LNCAP (cell line): ENCODE results near the gene SDK1.
A peak's percentile ranks its signal among the peaks of the same experiment; 100 is the strongest.

ENCODE experiments used
- TF ChIP-seq, protein P1 (sequence below): fragments of 450-650 bp; IDR thresholded peaks from 2 replicates; pipeline ENCODE4 v1.5.1; 2017; ENCODE audit warnings: mild to moderate bottlenecking

The SDK1 gene

DNA sequence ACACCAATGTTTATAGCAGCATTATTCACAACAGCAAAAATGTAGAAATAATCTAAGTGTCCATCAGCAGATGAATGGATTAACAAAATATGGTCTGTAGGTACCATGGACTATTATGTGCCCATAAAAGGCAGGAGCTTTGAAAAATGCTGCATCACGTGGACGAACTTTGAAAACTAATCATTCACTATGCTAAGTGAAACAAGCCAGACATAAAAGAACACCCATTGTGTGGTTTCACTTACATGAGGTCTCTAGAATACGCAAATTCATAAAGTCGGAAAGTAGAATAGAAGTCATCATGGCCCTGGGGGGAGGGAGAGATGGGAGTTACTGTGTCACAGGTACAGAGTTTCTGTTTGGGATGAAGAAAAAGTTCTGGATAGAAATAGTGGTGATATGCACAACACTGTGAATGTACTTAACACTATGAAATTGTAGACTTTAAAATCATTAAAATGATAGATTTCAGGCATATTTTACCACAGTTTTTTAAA, 377.3 kb downstream of the SDK1 start:
- TF ChIP-seq, protein P1, sequence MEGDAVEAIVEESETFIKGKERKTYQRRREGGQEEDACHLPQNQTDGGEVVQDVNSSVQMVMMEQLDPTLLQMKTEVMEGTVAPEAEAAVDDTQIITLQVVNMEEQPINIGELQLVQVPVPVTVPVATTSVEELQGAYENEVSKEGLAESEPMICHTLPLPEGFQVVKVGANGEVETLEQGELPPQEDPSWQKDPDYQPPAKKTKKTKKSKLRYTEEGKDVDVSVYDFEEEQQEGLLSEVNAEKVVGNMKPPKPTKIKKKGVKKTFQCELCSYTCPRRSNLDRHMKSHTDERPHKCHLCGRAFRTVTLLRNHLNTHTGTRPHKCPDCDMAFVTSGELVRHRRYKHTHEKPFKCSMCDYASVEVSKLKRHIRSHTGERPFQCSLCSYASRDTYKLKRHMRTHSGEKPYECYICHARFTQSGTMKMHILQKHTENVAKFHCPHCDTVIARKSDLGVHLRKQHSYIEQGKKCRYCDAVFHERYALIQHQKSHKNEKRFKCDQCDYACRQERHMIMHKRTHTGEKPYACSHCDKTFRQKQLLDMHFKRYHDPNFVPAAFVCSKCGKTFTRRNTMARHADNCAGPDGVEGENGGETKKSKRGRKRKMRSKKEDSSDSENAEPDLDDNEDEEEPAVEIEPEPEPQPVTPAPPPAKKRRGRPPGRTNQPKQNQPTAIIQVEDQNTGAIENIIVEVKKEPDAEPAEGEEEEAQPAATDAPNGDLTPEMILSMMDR = no peak

GRCh38 chr7:3682028-3682710, 381.1 kb downstream of the SDK1 start:
- TF ChIP-seq, protein P1 = no peak

- TF ChIP-seq, protein P1 = no peak
Measured at GRCh38 chr7:3683546-3684539, 382.8 kb downstream of the SDK1 start.

DNA sequence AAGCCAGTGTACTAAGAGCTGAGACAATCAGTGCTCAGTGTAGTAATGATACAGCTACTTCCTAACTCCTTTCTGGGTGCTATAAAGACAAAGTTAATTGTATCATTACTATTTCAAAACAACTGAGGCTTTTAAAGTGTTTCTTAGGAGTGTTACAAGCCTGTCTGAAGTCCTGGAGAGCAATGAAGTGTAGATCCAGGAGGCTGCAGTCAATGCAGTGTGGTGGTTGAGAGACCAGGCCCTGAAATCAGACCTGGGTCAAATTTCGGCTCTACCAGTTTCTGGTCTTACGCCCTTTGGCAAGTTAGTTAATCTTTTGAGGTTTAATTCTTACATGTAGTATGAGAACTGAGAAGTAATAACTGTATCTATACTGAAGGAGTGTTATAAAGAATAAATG, 387.0 kb downstream of the SDK1 start:
- TF ChIP-seq, protein P1 = no peak

DNA sequence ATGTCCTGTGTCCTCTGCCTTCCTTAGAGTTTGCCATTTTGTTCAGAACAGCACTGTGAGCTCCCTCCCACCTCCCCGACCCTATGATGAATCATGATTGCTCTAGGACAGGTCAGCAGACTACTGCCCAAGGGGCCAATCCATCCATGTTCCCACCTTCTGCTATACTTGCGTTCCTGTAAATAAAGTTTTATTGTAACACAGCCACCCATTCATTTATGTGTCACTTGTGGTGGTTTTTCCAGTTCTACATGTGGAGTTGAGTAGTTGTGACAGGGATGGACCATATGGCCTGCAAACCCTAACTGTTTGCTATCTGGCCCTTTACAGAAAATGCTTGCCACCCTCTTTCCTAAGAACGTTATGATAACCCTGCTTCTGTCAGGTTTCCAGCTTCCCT, 387.8 kb downstream of the SDK1 start:
- TF ChIP-seq, protein P1 = no peak

DNA sequence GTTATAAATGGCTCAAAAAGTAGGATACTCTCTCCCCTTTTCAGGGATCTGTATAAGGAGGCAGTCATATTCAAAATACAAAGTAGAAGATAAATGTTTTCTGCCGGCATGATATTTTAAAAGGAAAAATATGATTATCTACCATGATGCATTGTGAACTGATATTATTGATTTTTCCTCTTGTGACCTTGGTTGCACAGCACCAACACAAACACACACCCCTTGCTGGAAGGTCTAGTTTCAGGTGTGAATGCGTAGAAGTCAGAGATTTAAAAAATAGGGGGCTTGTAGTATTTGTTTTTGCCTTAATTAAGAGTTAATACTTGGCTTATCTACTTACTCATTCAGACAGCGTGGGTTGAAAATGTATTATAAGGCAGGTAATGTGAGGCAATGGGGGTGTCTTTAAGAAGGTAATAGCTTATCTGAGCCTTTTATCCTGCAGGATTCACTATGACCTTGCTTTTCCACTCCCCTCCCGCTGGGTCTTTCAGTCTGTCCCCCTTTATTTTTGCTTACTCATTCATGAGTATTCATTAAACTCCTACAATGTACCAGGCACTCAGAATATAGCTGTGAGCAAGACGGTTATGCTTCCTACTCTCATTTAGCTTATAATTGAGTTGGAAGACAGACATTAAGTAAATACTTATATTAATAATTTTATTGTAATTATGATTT, 390.6 kb downstream of the SDK1 start:
- TF ChIP-seq, protein P1 = no peak

- TF ChIP-seq, protein P1 = peak; percentile 79
Measured at GRCh38 chr7:3695602-3696001, 394.6 kb downstream of the SDK1 start.
